ENCODE results near the gene CCSER2.
"Not testable (repeated sequence)": the region's sequence is repeated elsewhere in the genome, so short reads cannot be mapped to it uniquely, and the experiment has no call there.

Gene CCSER2

GRCh38 chr10:84398696-84399095 is 70.3 kb downstream of the CCSER2 start:
- DNase-seq, result peak; percentile 53

GRCh38 chr10:84401854-84402611 is 73.6 kb downstream of the CCSER2 start:
- DNase-seq, result no peak

GRCh38 chr10:84404783-84405182 is 76.4 kb downstream of the CCSER2 start:
- DNase-seq, result no peak

- no peak for DNase-seq
Observed at GRCh38 chr10:84405662-84406061, 77.3 kb downstream of the CCSER2 start.

GRCh38 chr10:84406561-84406960 is 78.2 kb downstream of the CCSER2 start:
- peak; percentile 65 for DNase-seq

GRCh38 chr10:84407388-84408049 is 79.1 kb downstream of the CCSER2 start:
- no peak for DNase-seq

- DNase-seq, result no peak
Observed at GRCh38 chr10:84412482-84412881, 84.1 kb downstream of the CCSER2 start.

- not testable (repeated sequence) for DNase-seq
Observed at GRCh38 chr10:84414110-84414509, 85.7 kb downstream of the CCSER2 start.

GRCh38 chr10:84415539-84416244 is 87.3 kb downstream of the CCSER2 start:
- DNase-seq, result no peak

- DNase-seq, result no peak
Observed at GRCh38 chr10:84416245-84416555, 87.8 kb downstream of the CCSER2 start.

- no peak for DNase-seq
Observed at GRCh38 chr10:84423719-84424118, 95.3 kb downstream of the CCSER2 start.

- peak; percentile 76 for DNase-seq
Observed at GRCh38 chr10:84424731-84425167, 96.4 kb downstream of the CCSER2 start.

- no peak for DNase-seq
Observed at GRCh38 chr10:84427903-84428650, 99.7 kb downstream of the CCSER2 start.

GRCh38 chr10:84428711-84429110 is 100.3 kb downstream of the CCSER2 start:
- DNase-seq, result no peak

GRCh38 chr10:84429926-84430520 is 101.6 kb downstream of the CCSER2 start:
- DNase-seq, result peak; percentile 6

- DNase-seq, result no peak
Observed at GRCh38 chr10:84432891-84433290, 104.5 kb downstream of the CCSER2 start.

- DNase-seq, result no peak
Observed at GRCh38 chr10:84440781-84441180, 112.4 kb downstream of the CCSER2 start.

- no peak for DNase-seq
Observed at GRCh38 chr10:84447701-84448400, 119.5 kb downstream of the CCSER2 start.

GRCh38 chr10:84449351-84449750 is 121.0 kb downstream of the CCSER2 start:
- not testable (repeated sequence) for DNase-seq

- DNase-seq, result no peak
Observed at GRCh38 chr10:84452003-84452402, 123.6 kb downstream of the CCSER2 start.

- no peak for DNase-seq
Observed at GRCh38 chr10:84453303-84453702, 124.9 kb downstream of the CCSER2 start.

GRCh38 chr10:84456126-84456525 is 127.7 kb downstream of the CCSER2 start:
- no peak for DNase-seq

All from MV-4-11 (cell line).